Neuronal stem cell (in vitro differentiated cells): ENCODE data around the gene KCNH3.
"Not testable (repeated sequence)": the region's sequence is repeated elsewhere in the genome, so short reads cannot be mapped to it uniquely, and the experiment has no call there.

Experiments
- DNase-seq: peaks from one replicate; pipeline ENCODE4 v3.0.0-alpha.2; 2013; ENCODE audit warnings: low spot score
- H2AFZ ChIP-seq: one replicate; pipeline ENCODE4 v1.6.1; 2013; ENCODE audit warnings: mild to moderate bottlenecking, low read length, inconsistent platforms
- H2AK5ac ChIP-seq: 2 replicates; pipeline ENCODE4 v1.6.1; 2013; ENCODE audit warnings: low read depth, mild to moderate bottlenecking, inconsistent platforms, low read length, moderate library complexity, mixed read lengths
- H2BK120ac ChIP-seq: 2 replicates; pipeline ENCODE4 v1.6.1; 2013; ENCODE audit warnings: low read depth, mild to moderate bottlenecking, inconsistent platforms, low read length, moderate library complexity, mixed read lengths
- H2BK12ac ChIP-seq: one replicate; pipeline ENCODE4 v1.6.1; 2013; ENCODE audit warnings: low read length, inconsistent platforms
- H2BK15ac ChIP-seq: 2 replicates; pipeline ENCODE4 v1.6.1; 2013; ENCODE audit warnings: mild to moderate bottlenecking, low read length, inconsistent platforms, mixed read lengths
- H2BK5ac ChIP-seq: one replicate; pipeline ENCODE4 v1.6.1; 2013; ENCODE audit warnings: inconsistent platforms, mild to moderate bottlenecking, low read length, moderate library complexity
- H3K14ac ChIP-seq: one replicate; pipeline ENCODE4 v1.6.1; 2013; ENCODE audit warnings: low read length, inconsistent platforms
- H3K18ac ChIP-seq: 2 replicates; pipeline ENCODE4 v1.6.1; 2013; ENCODE audit warnings: low read length, inconsistent platforms
- H3K23ac ChIP-seq: 2 replicates; pipeline ENCODE4 v1.6.1; 2013; ENCODE audit warnings: low read depth, mild to moderate bottlenecking, mixed read lengths, low read length, inconsistent platforms; ENCODE audit not compliant: poor library complexity
- H3K27ac ChIP-seq: replicated peaks from 3 replicates; pipeline ENCODE4 v1.5.1; 2013; ENCODE audit warnings: low read length, inconsistent platforms
- H3K27me3 ChIP-seq, 3 experiments: 2 replicates each; pipeline ENCODE4 v1.6.1; 2013; ENCODE audit warnings: low read length in 3 of 3, mild to moderate bottlenecking in 2 of 3, inconsistent platforms in 1 of 3, low read depth in 1 of 3, mixed read lengths in 1 of 3, moderate library complexity in 1 of 3; ENCODE audit not compliant: control insufficient read depth in 3 of 3, insufficient read depth in 3 of 3
- H3K36me3 ChIP-seq, 2 donors: replicated peaks in 1 of 2; 2 replicates each; pipeline ENCODE4 v1.6.1; 2013; ENCODE audit warnings: low read length in 2 of 2; ENCODE audit not compliant: control insufficient read depth in 2 of 2, insufficient read depth in 2 of 2
- H3K4ac ChIP-seq: 2 replicates; pipeline ENCODE4 v1.6.1; 2013; ENCODE audit warnings: inconsistent platforms, mild to moderate bottlenecking, low read length, moderate library complexity
- H3K4me1 ChIP-seq, 2 donors: 1 replicate in 1 of 2; 2 replicates in 1 of 2; pipeline ENCODE4 v1.6.1; 2013; ENCODE audit warnings: low read length in 2 of 2, low read depth in 1 of 2; ENCODE audit not compliant: control insufficient read depth in 2 of 2, insufficient read depth in 1 of 2
- H3K4me2 ChIP-seq: one replicate; pipeline ENCODE4 v1.6.1; 2013; ENCODE audit warnings: mild to moderate bottlenecking, low read length, inconsistent platforms; ENCODE audit not compliant: insufficient read depth, poor library complexity, severe bottlenecking
- H3K4me3 ChIP-seq, 2 donors: 2 replicates each; pipeline ENCODE4 v1.5.1; 2013; ENCODE audit warnings: low read length in 2 of 2, mild to moderate bottlenecking in 2 of 2, inconsistent platforms in 1 of 2, moderate library complexity in 1 of 2
- H3K79me1 ChIP-seq: one replicate; pipeline ENCODE4 v1.6.1; 2013; ENCODE audit warnings: low read depth, mild to moderate bottlenecking, inconsistent platforms, low read length, moderate library complexity
- H3K9ac ChIP-seq: one replicate; pipeline ENCODE4 v1.6.1; 2013; ENCODE audit warnings: mild to moderate bottlenecking, low read depth, low read length, inconsistent platforms; ENCODE audit not compliant: poor library complexity
- H3K9me3 ChIP-seq, 2 donors: replicated peaks in 1 of 2; 2 replicates each; pipeline versions ENCODE3 to v1.6.1; 2013; ENCODE audit warnings: low read length in 2 of 2, mild to moderate bottlenecking in 2 of 2, inconsistent platforms in 1 of 2, low read depth in 1 of 2, mixed read lengths in 1 of 2, moderate library complexity in 1 of 2; ENCODE audit not compliant: control insufficient read depth in 2 of 2, insufficient read depth in 1 of 2
- H4K8ac ChIP-seq: one replicate; pipeline ENCODE4 v1.6.1; 2013; ENCODE audit warnings: low read depth, mild to moderate bottlenecking, inconsistent platforms, low read length, moderate library complexity
- H4K91ac ChIP-seq: one replicate; pipeline ENCODE4 v1.6.1; 2013; ENCODE audit warnings: low read length, low read depth, mild to moderate bottlenecking, inconsistent platforms; ENCODE audit not compliant: poor library complexity
- WGBS, 2 donors: extraction: QIAGEN DNeasy Blood & Tissue Kit; methylation state at CpG; one replicate each; pipeline ENCODE4 v1.1.7; 2013; ENCODE audit warnings: missing lambda C conversion rate in 2 of 2, mixed read lengths in 1 of 2; ENCODE audit not compliant: insufficient read length in 2 of 2, insufficient replicate concordance in 1 of 2; ENCODE audit errors: extremely low coverage in 2 of 2; 5-methylcytosine and 5-hydroxymethylcytosine counted together

The KCNH3 gene

GRCh38 chr12:49503674-49504180, 35.1 kb upstream of the KCNH3 start:
- Histone ChIP-seq H3K4ac (no peak overlapping the region), H3K9me3 (no peaks in the 10 kb centered on the region), H3K79me1 (no peaks in the 10 kb centered on the region), H3K4me3 (no peak overlapping the region), H2BK12ac (no peak overlapping the region), H2BK120ac (no peak overlapping the region), H3K9ac (no peak overlapping the region), H3K27me3 (no peaks in the 10 kb centered on the region), H3K4me1 (no peaks in the 10 kb centered on the region), H3K27ac (no peak overlapping the region), H3K23ac (no peak overlapping the region), H2AFZ (no peak overlapping the region), H4K8ac (no peak overlapping the region), H3K4me2 (no peak overlapping the region), H2BK15ac (no peak overlapping the region), H3K18ac (no peak overlapping the region), H4K91ac (no peak overlapping the region), H3K36me3 (peaks cover 1 to 82% of the 10 kb centered on the region in 2 donors), H2AK5ac (no peak overlapping the region), H3K14ac (no peak overlapping the region), H2BK5ac (no peak overlapping the region)
- DNase-seq: no peak
- no CpG with 5 or more reads among the region's 5 CpGs for WGBS, 2 donors

- Histone ChIP-seq H2BK12ac (no peak overlapping the region), H3K27ac (no peak overlapping the region), H3K18ac (no peak overlapping the region), H3K9me3 (no peaks in the 10 kb centered on the region), H2AFZ (no peak overlapping the region), H4K8ac (no peak overlapping the region), H3K23ac (no peak overlapping the region), H3K4me2 (no peak overlapping the region), H2AK5ac (no peak overlapping the region), H4K91ac (no peak overlapping the region), H3K4ac (no peak overlapping the region), H3K4me1 (no peaks in the 10 kb centered on the region), H3K9ac (no peak overlapping the region), H2BK15ac (no peak overlapping the region), H2BK5ac (no peak overlapping the region), H2BK120ac (no peak overlapping the region), H3K4me3 (no peak overlapping the region), H3K36me3 (peaks cover 1 to 72% of the 10 kb centered on the region in 2 donors), H3K14ac (no peak overlapping the region), H3K79me1 (no peaks in the 10 kb centered on the region), H3K27me3 (no peaks in the 10 kb centered on the region)
- DNase-seq: no peak
These were observed 33.2 kb upstream of the KCNH3 start for GRCh38 chr12:49505672-49506071.

DNA sequence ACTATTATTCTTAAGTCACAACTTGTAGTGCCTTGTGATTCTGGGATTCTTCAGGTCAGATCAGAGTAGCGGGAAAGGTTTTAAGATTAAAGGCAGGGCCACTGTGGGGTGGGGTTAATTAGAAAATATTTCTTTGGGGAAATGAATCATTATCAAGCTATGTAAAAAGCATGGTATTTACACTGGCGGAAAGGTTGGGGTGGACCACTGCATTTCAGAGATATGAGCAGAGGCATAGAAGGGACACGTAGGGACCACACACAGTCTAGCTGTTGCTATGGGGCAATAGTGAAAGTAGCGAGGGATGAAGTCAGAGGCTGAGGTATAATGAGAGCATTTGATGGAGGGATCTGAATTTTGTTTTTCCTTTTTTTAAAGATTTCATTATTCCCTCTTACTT, 31.7 kb upstream of the KCNH3 start:
- no peak overlapping the region for H3K27ac ChIP-seq
- H3K79me1 ChIP-seq: no peaks in the 10 kb centered on the region
- no peak overlapping the region for H2BK12ac ChIP-seq
- no peak overlapping the region for H2BK15ac ChIP-seq
- no peak for DNase-seq
- H3K18ac ChIP-seq: no peak overlapping the region
- no peak overlapping the region for H2AFZ ChIP-seq
- peaks cover 0 to 57% of the 10 kb centered on the region in 2 donors for H3K36me3 ChIP-seq
- H3K23ac ChIP-seq: no peak overlapping the region
- no peaks in the 10 kb centered on the region for H3K27me3 ChIP-seq
- no peak overlapping the region for H3K9ac ChIP-seq
- no peak overlapping the region for H3K4me2 ChIP-seq
- no CpG with 5 or more reads among the region's 4 CpGs for WGBS, 2 donors
- no peak overlapping the region for H3K4me3 ChIP-seq
- H2BK5ac ChIP-seq: no peak overlapping the region
- H2BK120ac ChIP-seq: no peak overlapping the region
- no peak overlapping the region for H3K14ac ChIP-seq
- no peaks in the 10 kb centered on the region for H3K4me1 ChIP-seq
- H4K91ac ChIP-seq: no peak overlapping the region
- H3K9me3 ChIP-seq: no peaks in the 10 kb centered on the region
- no peak overlapping the region for H4K8ac ChIP-seq
- H2AK5ac ChIP-seq: no peak overlapping the region
- no peak overlapping the region for H3K4ac ChIP-seq

GRCh38 chr12:49509681-49510080, 29.1 kb upstream of the KCNH3 start:
- WGBS, 2 donors: no CpG with 5 or more reads among the region's 8 CpGs
- not testable (repeated sequence) for H3K4me2 ChIP-seq, H4K8ac ChIP-seq, H3K27me3 ChIP-seq, H3K14ac ChIP-seq, H3K79me1 ChIP-seq, H2BK12ac ChIP-seq, H3K4me3 ChIP-seq, H2AK5ac ChIP-seq, DNase-seq, H2BK15ac ChIP-seq, H3K9ac ChIP-seq, H2BK120ac ChIP-seq, H3K4ac ChIP-seq, H3K27ac ChIP-seq, H3K23ac ChIP-seq, H2AFZ ChIP-seq, H3K9me3 ChIP-seq, H3K18ac ChIP-seq, H2BK5ac ChIP-seq, H3K4me1 ChIP-seq, H4K91ac ChIP-seq
- peaks cover 0 to 50% of the 10 kb centered on the region in 2 donors for H3K36me3 ChIP-seq
